ENCODE measurements around the gene YPEL2. TPM values are rescaled to one million over a fixed set of nuclear protein-coding genes. Genes with fewer than 3 reads are reported as not detected.

The YPEL2 gene
- total RNA-seq, 1 experiment from 2014 or later = 0.98 TPM

DNA sequence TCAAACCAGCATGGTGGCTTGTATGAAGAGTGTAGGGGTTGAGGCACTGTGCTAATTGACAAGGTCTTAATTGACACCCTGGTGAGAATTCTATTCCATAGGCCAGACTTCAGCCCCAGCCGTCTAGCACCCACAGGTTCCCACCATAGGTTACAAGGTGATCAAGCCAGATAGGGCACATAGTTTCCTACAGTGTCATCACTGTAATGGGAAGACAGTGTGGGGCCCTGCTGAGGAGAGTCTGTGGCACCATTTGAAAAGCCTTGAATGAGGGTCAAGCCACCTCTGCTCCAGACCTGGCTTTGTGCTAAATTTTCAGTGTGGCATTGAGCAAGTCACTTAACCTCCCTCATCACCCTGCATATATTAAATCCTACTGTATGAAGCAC, 36.2 kb downstream of the YPEL2 start:
- Histone ChIP-seq H4K20me1 (ENCODE audit: control insufficient read depth, insufficient read depth, insufficient read length) (no peaks in the 10 kb centered on the region), H3K4me2 (ENCODE audit: insufficient read depth, insufficient read length, low read length) (no peak overlapping the region), H2BK20ac (ENCODE audit: low read depth, low read length, poor library complexity, severe bottlenecking) (no peak overlapping the region), H3T11ph (ENCODE audit: low read length) (no peak overlapping the region), H4K8ac (replicated peaks; ENCODE audit: insufficient read length, low read depth, low read length) (no peak overlapping the region), H2AK5ac (ENCODE audit: insufficient read length, low read length) (no peak overlapping the region), H2BK5ac (ENCODE audit: insufficient read length, low read length) (no peak overlapping the region), H3K14ac (ENCODE audit: insufficient read depth, low read length) (no peak overlapping the region), H3K79me1 (ENCODE audit: insufficient read depth, low read depth, low read length, poor library complexity, severe bottlenecking) (no peaks in the 10 kb centered on the region), H3K79me2 (ENCODE audit: insufficient read depth, low read length) (no peaks in the 10 kb centered on the region), H3K23me2 (ENCODE audit: insufficient read length, low read depth, low read length, poor library complexity, severe bottlenecking) (no peaks in the 10 kb centered on the region), H3K4ac (ENCODE audit: low read depth, low read length) (no peak overlapping the region), H2AFZ (ENCODE audit: low read length) (no peak overlapping the region), H3K4me1 (ENCODE audit: insufficient read depth, low read length) (peaks cover 14% of the 10 kb centered on the region; the same call in 1 of the 2 replicates), H3K27ac (ENCODE audit: insufficient read length, low read depth, low read length) (no peak overlapping the region), H3K23ac (ENCODE audit: insufficient read length, low read depth, low read length) (no peak overlapping the region), H4K91ac (ENCODE audit: insufficient read length, low read depth, low read length) (no peak overlapping the region), H4K5ac (ENCODE audit: insufficient read length, low read depth, low read length) (no peak overlapping the region), H3K9me3 (ENCODE audit: control insufficient read depth, low read depth, low read length) (no peaks in the 10 kb centered on the region), H3K9ac (ENCODE audit: extremely low read depth, insufficient read length, low read length) (no peak overlapping the region), H3K27me3 (ENCODE audit: insufficient read depth, low read length) (no peaks in the 10 kb centered on the region), H2BK12ac (ENCODE audit: insufficient read length, low read depth, low read length) (no peak overlapping the region), H3K18ac (ENCODE audit: insufficient read length, low read depth, low read length) (no peak overlapping the region), H3K56ac (ENCODE audit: insufficient read length, low read depth, low read length) (no peak overlapping the region), H2BK120ac (ENCODE audit: low read depth, low read length, poor library complexity, severe bottlenecking) (no peak overlapping the region), H2BK15ac (ENCODE audit: low read depth, low read length) (no peak overlapping the region)
- Mint-ChIP-seq H3K4me3 (no peak overlapping the region), H3K9me3 (no peaks in the 10 kb centered on the region), H3K36me3 (ENCODE audit: insufficient read depth in 1 of 3, low read depth in 3 of 3) (no peaks in the 10 kb centered on the region), H3K27ac (peak overlapping the region in 2 of 3 experiments; percentile 70 to 90; a peak in 4 of 7 replicates), H3K4me1 (peaks cover 72 to 78% of the 10 kb centered on the region in 2 experiments), H3K27me3 (ENCODE audit: low read depth) (0 out of 2 replicates have a peak, but pooled peaks cover 1% of the 10 kb centered on the region)
- TF ChIP-seq, protein P1, sequence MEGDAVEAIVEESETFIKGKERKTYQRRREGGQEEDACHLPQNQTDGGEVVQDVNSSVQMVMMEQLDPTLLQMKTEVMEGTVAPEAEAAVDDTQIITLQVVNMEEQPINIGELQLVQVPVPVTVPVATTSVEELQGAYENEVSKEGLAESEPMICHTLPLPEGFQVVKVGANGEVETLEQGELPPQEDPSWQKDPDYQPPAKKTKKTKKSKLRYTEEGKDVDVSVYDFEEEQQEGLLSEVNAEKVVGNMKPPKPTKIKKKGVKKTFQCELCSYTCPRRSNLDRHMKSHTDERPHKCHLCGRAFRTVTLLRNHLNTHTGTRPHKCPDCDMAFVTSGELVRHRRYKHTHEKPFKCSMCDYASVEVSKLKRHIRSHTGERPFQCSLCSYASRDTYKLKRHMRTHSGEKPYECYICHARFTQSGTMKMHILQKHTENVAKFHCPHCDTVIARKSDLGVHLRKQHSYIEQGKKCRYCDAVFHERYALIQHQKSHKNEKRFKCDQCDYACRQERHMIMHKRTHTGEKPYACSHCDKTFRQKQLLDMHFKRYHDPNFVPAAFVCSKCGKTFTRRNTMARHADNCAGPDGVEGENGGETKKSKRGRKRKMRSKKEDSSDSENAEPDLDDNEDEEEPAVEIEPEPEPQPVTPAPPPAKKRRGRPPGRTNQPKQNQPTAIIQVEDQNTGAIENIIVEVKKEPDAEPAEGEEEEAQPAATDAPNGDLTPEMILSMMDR (conservative IDR thresholded peaks at IDR 0.05) = no peak
- WGBS (ENCODE audit: extremely low coverage, insufficient read length, low lambda C conversion rate) = no CpG with 5 or more reads among the region's 1 CpG
- no peak for DNase-seq
